DND-41 (cell line): Measurements from ENCODE around the gene HSD11B1L.

Source experiments
- ATAC-seq: fragments of 200-7000 bp; cut with Tn5 transposase; 3 replicates; pipeline ENCODE4 v1.9.1; 2021; ENCODE audit warnings: low read depth; ENCODE audit not compliant: insufficient read depth
- DNase-seq: peaks from one replicate; pipeline ENCODE4 v3.0.0-alpha.2; 2020
- H2AFZ ChIP-seq: 2 replicates; pipeline ENCODE4 v1.6.0; 2012; ENCODE audit warnings: low read depth, low read length
- H3K27ac ChIP-seq: 2 replicates; pipeline ENCODE4 v1.5.1; 2012; ENCODE audit warnings: low read length, inconsistent platforms
- H3K27me3 ChIP-seq: fragments of 200-600 bp; sonication (generic); 2 replicates; pipeline ENCODE4 v1.6.0; 2012; ENCODE audit warnings: low read length, mild to moderate bottlenecking, inconsistent platforms; ENCODE audit not compliant: insufficient read depth, poor library complexity
- H3K36me3 ChIP-seq: 2 replicates; pipeline ENCODE4 v1.5.1; 2012; ENCODE audit warnings: low read length, inconsistent platforms; ENCODE audit not compliant: insufficient read depth
- H3K4me1 ChIP-seq: 2 replicates; pipeline ENCODE4 v1.5.1; 2012; ENCODE audit warnings: mild to moderate bottlenecking, low read length; ENCODE audit not compliant: insufficient read depth
- H3K4me2 ChIP-seq: 2 replicates; pipeline ENCODE4 v1.6.0; 2012; ENCODE audit warnings: mild to moderate bottlenecking, moderate library complexity, low read length, inconsistent platforms; ENCODE audit not compliant: insufficient read depth
- H3K4me3 ChIP-seq, 2 experiments: fragments of 200-600 bp in 1 of 2; shearing (Covaris generic) in 1 of 2; 2 replicates each; pipeline ENCODE4 v1.5.1; 2012 to 2016; ENCODE audit warnings: inconsistent platforms in 2 of 2, low read length in 2 of 2, mild to moderate bottlenecking in 2 of 2, low read depth in 1 of 2, moderate library complexity in 1 of 2
- H3K79me2 ChIP-seq: 2 replicates; pipeline ENCODE4 v1.6.0; 2012; ENCODE audit warnings: low read length, inconsistent platforms; ENCODE audit not compliant: insufficient read depth
- H3K9ac ChIP-seq: 2 replicates; pipeline ENCODE4 v1.6.0; 2012; ENCODE audit warnings: low read depth, mild to moderate bottlenecking, inconsistent platforms, low read length, moderate library complexity
- H3K9me3 ChIP-seq: 2 replicates; pipeline ENCODE4 v1.5.1; 2012; ENCODE audit warnings: low read length, moderate library complexity, mild to moderate bottlenecking, inconsistent platforms; ENCODE audit not compliant: insufficient read depth, severe bottlenecking
- H4K20me1 ChIP-seq: 2 replicates; pipeline ENCODE4 v1.6.0; 2012; ENCODE audit warnings: low read length; ENCODE audit not compliant: insufficient read depth
- EZH2 ChIP-seq: IDR thresholded peaks from 3 replicates; pipeline ENCODE4 v1.6.1; 2012; ENCODE audit warnings: borderline replicate concordance, low read depth, mild to moderate bottlenecking, moderate library complexity, low read length, inconsistent platforms; ENCODE audit not compliant: severe bottlenecking
- TF ChIP-seq, protein P1 (sequence below): IDR thresholded peaks from 2 replicates; pipeline ENCODE4 v1.5.1; 2012; ENCODE audit warnings: borderline replicate concordance, low read length, moderate library complexity, mild to moderate bottlenecking; ENCODE audit not compliant: poor library complexity, severe bottlenecking; ENCODE audit errors: extremely low read depth

Gene HSD11B1L

DNA sequence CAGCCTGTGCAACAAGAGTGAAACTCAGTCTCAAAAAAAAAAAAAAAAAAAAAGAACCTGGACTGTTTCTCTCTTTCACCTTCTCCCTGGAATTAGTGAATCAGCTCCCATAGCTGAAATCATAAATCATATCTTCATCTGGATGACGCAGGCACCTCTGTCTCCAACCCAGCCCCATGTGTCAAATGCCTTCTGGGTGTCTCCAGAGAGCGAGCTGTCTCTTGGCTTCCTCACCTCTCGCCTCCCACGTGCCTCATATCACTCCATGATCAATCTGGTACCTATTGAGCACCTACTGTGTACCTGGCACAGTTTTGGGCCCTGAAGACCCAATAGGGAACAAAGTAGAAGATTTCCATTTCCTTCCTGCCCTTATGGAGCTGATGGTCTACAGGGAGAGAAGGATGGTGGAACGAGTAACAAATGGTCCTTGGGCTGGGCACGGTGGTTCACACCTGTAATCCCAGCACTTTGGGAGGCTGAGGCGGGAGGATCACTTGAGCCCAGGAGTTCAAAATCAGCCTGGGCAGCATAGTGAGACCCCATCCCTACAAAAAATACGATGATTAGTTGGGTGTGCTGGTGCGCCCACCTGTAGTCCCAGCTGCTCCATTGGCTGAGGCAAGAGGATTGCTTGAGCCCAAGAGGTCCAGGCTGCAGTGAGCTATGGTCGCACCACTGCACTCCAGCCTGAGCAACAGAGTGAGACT, 2.5 kb downstream of the HSD11B1L start:
- Histone ChIP-seq H3K79me2 (peaks cover 13% of the 10 kb centered on the region), H3K36me3 (peaks cover 1% of the 10 kb centered on the region; the same call in 1 of the 2 replicates), H3K4me1 (peaks cover 42% of the 10 kb centered on the region), H3K27ac (no peak overlapping the region), H3K4me3 (no peak overlapping the region), H2AFZ (no peak overlapping the region), H3K27me3 (no peaks in the 10 kb centered on the region), H3K9me3 (no peaks in the 10 kb centered on the region), H3K9ac (no peak overlapping the region), H4K20me1 (0 out of 2 replicates have a peak, but pooled peaks cover 3% of the 10 kb centered on the region), H3K4me2 (no peak overlapping the region)
- ATAC-seq (no peak), DNase-seq (no peak)
- TF ChIP-seq, protein P1, sequence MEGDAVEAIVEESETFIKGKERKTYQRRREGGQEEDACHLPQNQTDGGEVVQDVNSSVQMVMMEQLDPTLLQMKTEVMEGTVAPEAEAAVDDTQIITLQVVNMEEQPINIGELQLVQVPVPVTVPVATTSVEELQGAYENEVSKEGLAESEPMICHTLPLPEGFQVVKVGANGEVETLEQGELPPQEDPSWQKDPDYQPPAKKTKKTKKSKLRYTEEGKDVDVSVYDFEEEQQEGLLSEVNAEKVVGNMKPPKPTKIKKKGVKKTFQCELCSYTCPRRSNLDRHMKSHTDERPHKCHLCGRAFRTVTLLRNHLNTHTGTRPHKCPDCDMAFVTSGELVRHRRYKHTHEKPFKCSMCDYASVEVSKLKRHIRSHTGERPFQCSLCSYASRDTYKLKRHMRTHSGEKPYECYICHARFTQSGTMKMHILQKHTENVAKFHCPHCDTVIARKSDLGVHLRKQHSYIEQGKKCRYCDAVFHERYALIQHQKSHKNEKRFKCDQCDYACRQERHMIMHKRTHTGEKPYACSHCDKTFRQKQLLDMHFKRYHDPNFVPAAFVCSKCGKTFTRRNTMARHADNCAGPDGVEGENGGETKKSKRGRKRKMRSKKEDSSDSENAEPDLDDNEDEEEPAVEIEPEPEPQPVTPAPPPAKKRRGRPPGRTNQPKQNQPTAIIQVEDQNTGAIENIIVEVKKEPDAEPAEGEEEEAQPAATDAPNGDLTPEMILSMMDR = no peak
- no peak for TF ChIP-seq EZH2

DNA sequence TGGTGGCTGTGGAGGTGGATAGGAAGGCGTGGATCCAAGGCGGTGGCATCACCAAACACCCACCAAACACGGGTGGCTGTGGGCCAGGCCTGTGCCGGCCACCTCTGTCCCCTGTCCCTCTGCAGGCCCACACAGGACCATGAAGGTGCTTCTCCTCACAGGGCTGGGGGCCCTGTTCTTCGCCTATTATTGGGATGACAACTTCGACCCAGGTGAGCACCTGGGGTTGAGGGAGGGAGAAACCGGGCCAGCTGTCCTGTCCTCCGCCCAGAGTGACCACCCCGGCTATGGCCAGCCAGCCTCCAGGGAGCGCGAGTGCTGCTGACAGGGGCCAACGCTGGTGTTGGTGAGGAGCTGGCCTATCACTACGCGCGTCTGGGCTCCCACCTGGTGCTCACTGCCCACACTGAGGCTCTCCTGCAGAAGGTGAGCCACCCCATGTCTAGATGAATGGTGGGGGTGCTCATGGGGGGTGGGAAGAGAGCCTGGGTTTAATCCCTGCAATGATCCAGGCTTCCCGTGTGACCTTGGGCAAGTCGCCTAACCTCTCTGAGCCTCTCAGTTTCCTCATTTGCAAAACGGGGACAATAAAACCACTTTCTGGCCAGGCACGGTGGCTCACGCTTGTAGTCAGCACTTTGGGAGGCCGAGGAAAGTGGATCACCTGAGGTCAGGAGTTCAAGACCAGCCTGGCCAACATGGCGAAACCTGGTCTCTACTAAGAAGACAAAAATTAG, 4.0 kb downstream of the HSD11B1L start:
- no peaks in the 10 kb centered on the region for H3K9me3 ChIP-seq
- H4K20me1 ChIP-seq = 0 out of 2 replicates have a peak, but pooled peaks cover 3% of the 10 kb centered on the region
- peaks cover 35% of the 10 kb centered on the region for H3K4me1 ChIP-seq
- H3K9ac ChIP-seq = no peak overlapping the region
- no peak for ATAC-seq
- H3K4me3 ChIP-seq = no peak overlapping the region
- no peak overlapping the region for H3K27ac ChIP-seq
- no peak for TF ChIP-seq EZH2
- TF ChIP-seq, protein P1 = no peak
- H3K4me2 ChIP-seq = no peak overlapping the region
- H3K36me3 ChIP-seq = no peaks in the 10 kb centered on the region; the same call in 1 of the 2 replicates
- no peak overlapping the region for H2AFZ ChIP-seq
- H3K27me3 ChIP-seq = no peaks in the 10 kb centered on the region
- DNase-seq = no peak
- H3K79me2 ChIP-seq = peaks cover 4% of the 10 kb centered on the region

DNA sequence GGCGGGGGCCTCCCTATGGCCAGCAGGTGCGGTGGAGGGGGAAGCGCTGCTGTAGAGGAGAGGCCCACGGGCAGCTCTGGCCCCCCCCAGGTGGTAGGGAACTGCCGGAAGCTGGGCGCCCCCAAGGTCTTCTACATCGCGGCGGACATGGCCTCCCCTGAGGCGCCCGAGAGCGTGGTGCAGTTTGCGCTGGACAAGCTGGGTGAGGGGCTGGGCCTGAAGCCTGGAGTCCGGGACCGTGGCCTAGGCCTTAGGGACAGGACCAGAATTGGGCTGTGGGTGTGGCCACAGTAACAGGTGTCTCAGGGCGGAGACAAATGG, 5.5 kb downstream of the HSD11B1L start:
- Histone ChIP-seq H3K79me2 (peaks cover 12% of the 10 kb centered on the region), H3K9me3 (no peaks in the 10 kb centered on the region), H3K4me2 (peak overlapping the region; percentile 78), H3K9ac (peak overlapping the region; percentile 61), H3K27ac (peak overlapping the region; percentile 69), H3K27me3 (no peaks in the 10 kb centered on the region), H3K4me3 (peak overlapping the region in 1 of 2 experiments; percentile 66; a peak in 2 of 4 replicates), H3K4me1 (peaks cover 31% of the 10 kb centered on the region), H3K36me3 (peaks cover 10% of the 10 kb centered on the region), H2AFZ (peak overlapping the region; percentile 81), H4K20me1 (peaks cover 14% of the 10 kb centered on the region)
- TF ChIP-seq, protein P1 = no peak
- no peak for TF ChIP-seq EZH2
- DNase-seq = no peak
- ATAC-seq = no peak
